ENCODE data around the gene HBG1.
"Not testable (repeated sequence)": the region's sequence is repeated elsewhere in the genome, so short reads cannot be mapped to it uniquely, and the experiment has no call there.

HBG1 gene

DNA sequence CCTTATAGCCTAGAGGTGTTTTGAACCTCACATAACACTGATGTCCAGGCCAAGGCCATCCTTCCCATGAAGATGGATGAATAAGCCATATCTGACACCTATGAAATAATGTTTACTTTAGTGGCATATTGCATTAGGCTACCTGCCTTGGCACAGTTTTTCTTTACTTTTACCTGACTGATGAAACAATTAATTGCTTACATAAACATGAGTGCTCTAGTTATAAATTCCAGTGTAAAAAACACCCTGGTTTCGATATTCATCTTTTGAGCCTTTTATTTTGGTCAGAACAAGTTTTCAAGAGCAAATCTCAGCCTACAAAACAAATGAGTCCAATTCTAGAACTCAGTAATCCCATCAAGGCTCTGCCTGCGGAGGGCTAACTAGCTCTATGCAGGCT is 27.0 kb upstream of the HBG1 start:
- no peak for DNase-seq

DNA sequence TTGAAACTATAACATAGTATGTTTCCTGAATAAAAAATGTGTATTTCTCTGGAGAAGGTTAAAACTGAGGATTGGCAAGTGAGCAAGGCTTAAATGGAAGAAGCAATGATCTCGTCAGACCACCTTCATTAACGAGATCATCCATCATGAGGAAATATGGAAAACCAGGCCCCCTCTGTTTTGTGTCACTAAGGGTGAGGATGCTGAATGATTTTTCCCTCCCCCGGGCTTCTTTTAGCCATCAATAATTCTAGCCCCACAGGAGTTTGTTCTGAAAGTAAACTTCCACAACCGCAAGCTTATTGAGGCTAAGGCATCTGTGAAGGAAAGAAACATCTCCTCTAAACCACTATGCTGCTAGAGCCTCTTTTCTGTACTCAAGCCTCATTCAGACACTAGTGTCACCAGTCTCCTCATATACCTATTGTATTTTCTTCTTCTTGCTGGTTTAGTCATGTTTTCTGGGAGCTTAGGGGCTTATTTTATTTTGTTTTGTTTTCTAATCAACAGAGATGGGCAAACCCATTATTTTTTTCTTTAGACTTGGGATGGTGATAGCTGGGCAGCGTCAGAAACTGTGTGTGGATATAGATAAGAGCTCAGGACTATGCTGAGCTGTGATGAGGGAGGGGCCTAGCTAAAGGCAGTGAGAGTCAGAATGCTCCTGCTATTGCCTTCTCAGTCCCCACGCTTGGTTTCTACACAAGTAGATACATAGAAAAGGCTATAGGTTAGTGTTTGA is 25.9 kb upstream of the HBG1 start:
- DNase-seq: no peak

DNA sequence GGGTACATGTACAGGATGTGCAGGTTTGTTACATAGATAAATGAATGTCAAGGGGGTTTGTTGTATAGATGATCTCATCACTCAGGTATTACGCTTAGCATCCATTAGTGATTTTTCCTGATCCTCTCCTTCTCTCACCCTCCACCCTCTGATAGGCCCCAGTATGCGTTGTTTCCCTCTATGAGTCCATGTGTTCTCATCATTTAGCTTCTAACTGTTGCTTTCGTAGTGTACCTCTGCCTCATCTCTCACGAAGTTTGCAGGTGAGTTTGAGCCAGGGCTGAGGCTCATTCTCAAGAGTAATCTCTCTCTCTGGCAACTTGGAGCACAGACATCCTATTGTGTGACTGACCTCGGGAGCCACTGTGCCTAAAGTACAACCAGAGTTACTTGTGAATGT is 24.7 kb upstream of the HBG1 start:
- DNase-seq: no peak

DNA sequence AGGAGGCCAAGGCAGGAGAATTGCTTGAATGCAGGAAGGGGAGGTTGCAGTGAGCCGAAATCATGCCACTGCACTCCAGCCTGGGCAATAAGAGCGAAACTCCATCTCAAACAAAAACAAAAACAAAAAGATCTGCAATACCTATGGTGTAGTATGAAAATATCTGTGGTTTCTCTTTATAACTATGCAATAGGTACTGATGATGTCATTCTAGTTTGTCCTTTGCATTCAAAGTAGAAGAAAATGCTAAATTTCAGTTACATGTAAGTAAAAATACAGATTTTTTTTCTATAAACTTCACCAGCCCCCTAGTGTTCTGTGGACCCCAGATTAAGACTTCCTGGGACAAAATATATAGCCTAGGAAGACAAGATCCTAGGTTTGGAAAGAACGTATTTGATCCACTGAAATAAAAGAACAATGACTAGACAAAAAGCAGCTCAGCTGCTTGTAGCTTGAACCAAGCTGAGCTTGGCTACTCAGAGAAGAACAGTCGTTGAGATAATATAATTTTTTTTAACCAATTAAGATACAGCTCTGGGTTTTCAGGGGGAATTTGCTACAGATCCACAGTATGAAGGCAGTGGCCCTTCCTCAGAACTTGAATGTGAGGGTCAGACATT is 22.8 kb upstream of the HBG1 start:
- no peak for DNase-seq

DNA sequence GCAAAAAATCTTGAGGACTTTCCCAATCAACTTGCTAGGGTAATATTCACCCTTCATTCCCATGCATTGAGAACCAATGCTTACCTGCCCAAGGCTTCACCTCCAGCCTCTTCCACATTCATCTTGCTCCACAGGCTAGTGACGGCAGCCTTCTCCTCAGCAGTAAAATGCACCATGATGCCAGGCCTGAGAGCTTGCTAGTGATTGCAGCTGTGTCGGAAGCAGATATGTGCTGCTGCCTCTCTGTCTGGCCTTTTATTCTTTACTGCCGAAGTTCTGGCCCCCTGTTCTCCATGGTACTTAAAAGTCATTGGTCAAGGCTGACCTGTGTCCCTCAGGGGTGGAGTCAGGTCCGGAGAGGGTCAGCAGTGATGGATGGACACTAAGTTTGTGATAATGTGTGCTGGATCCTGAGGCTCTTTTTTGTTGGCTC is 20.1 kb upstream of the HBG1 start, which contains the start of gene HBE1:
Gene HBE1, minus strand, starts transcription at position 231 of the 433 bp plus-strand sequence. Its CDS starts 55 bp downstream, at position 176.
- no peak for DNase-seq

DNA sequence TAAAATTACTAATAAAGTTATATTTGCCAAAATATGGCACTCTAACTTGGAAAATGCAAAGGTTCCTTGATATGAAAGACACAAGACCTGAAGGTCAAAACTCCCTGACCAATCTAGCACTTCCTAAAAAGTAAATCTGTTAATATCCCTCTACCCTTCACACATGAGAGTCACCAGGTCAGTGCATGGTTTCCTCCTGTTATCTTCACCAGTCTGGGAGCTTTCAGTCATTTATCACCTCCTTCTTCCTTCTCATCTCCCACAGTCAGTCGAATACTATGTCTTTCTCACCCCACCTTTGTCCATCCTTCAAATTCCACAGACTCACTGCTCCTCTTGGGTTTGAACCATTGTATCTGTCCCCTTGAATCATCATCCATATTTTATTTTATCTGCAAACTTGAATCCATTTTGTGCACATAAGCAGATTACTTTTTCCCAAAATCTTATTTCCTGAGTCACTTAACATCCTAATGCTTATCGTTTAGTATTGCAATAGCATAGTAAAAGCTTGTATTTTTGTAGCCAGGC is 17.4 kb upstream of the HBG1 start:
- no peak for DNase-seq

DNA sequence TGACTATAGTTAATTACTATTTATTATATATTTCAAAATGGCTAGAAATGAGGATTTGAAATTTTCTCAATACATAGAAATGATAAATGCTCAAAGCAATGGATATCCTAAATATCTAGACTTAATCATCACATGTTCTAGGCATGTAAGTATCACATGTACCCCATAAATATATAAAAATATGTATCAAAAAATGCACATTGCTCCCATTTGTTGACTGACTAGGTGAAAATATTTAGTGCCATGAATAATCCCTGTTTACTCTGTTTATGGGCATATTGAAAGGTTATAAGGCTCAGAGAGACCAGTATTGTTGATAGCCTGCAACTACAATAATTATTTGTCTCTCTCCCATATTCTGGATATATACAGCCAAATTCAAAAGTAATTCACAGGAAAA is 17.0 kb upstream of the HBG1 start:
- no peak for DNase-seq

DNA sequence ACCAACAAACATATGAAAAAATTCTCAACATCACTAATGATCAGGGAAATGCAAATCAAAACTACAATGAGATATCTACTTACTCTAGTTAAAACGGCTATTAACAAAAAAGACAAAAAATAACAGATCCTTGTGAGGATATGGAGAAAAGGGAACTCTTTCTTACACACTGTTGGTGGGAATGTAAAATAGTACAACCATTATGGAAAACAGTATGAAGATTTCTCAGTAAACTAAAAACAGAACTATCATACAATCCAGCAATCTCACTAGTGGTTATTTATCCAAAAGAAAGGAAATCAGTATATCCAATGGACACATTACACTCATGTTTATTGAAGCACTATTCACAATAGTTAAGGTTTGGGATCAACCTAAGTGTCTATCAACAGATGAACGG is 16.2 kb upstream of the HBG1 start:
- no peak for DNase-seq

DNA sequence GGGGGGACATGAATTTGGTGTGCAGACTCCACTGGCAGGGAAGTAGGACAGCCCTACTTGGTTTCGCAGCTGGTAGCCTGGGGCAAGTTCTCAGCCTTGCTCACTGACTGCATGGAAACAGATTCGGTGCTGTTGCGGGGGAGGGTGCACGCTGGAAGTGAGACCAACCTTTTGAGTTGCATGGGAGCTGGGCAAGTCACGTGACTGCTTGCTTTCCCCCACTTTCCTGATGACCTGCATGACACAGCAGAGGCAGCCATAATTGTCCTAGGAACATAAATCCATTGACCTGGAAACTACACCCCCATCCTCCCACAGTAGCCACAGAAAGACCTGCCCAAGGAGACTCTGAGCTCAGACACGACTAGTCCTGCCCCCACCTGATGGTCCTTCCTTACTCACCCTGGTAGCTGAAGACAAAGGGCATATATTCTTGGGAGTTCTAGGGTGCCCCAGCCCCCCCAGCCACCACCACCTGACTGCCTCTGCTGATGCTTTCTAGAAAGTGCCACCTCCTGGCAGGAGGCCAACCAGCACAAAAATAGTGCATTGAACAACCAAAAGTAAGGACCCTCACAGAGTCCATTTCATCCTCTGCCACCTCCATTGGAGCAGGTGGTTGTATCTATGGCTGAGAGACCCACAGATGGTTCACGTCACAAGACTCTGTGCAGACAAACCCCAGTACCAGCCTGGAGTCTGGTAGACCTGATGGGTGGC is 9.0 kb upstream of the HBG1 start:
- no peak for DNase-seq

DNA sequence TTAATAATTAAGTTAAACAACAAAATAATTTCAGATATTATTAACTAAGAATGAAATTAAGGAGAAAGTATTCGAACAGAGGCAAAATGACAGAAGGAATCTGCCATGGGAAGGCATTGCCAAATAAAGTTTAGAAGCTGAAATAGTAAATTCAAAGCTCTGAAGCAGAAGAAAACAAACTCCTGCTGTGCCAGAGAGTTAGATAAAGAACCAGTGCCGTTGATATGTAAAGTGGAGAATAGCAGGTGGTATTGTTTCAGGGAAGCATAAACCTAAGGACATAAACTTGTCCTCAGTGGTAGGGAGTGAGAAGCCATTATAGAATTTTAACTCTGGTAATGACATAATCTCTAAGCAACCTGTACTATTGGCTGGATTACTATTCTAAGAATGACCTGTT is 7.6 kb upstream of the HBG1 start:
- no peak for DNase-seq

DNA sequence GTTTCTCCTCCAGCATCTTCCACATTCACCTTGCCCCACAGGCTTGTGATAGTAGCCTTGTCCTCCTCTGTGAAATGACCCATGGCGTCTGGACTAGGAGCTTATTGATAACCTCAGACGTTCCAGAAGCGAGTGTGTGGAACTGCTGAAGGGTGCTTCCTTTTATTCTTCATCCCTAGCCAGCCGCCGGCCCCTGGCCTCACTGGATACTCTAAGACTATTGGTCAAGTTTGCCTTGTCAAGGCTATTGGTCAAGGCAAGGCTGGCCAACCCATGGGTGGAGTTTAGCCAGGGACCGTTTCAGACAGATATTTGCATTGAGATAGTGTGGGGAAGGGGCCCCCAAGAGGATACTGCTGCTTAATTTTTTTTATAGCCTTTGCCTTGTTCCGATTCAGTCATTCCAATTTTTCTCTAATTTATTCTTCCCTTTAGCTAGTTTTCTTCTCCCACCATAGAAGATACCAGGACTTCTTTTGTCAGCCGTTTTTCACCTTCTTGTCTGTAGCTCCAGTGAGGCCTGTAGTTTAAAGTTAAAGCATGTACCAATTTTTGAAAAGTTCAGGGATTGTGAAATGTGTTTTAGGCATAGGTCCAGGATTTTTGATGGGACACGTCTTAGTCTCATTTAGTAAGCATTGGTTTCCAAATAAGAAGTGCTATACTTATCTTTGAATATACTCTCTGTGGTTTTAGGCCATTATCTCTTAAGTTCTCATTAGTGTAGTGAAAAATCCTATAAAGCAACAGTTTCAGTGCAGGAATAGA is 5.2 kb upstream of the HBG1 start, which contains the start of gene HBG2:
Gene HBG2, minus strand, starts transcription at position 136 of the 768 bp plus-strand sequence. Its CDS starts 53 bp downstream, at position 83.
- DNase-seq: not testable (repeated sequence)

DNA sequence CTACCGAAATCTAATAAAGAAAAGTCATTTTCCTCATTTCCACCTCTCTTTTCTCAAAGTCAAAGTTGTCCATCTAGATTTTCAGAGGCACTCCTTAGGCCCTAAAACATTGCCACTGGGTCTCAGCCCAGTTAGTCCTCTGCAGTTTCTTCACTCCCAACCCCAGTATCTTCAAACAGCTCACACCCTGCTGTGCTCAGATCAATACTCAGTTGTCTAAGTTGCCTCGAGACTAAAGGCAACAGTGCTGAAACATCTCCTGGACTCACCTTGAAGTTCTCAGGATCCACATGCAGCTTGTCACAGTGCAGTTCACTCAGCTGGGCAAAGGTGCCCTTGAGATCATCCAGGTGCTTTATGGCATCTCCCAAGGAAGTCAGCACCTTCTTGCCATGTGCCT is 4.4 kb upstream of the HBG1 start:
- not testable (repeated sequence) for DNase-seq

DNA sequence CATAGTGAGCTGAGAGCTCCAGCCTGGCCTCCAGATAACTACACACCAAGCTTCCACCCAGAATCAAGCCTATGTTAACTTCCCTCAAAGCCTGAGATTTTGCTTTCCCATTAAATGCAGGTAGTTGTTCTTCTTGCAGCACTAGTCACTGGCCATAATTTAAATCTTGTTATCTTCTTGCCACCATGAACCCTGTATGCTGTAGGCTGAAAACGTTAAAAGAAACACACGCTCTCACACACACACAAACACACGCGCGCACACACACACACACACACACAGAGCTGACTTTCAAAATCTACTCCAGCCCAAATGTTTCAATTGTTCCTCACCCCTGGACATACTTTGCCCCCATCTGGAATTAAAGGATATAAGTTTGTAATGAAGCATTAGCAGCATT is 3.8 kb upstream of the HBG1 start:
- not testable (repeated sequence) for DNase-seq

DNA sequence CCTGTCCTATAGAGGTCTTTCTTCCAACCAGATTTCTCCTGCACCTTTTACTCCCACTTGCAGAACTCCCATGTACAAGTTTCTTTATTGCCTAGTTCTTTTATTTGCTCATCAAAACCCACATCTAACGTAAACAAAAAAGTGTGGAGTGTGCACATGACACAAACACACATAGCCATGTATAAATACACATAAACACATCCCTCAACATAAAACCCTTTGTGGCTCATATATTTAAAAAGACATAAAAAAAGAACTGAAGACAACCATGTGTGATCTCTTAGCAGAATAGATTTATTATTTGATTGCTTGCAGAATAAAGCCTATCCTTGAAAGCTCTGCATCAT is 3.2 kb upstream of the HBG1 start:
- DNase-seq: no peak

DNA sequence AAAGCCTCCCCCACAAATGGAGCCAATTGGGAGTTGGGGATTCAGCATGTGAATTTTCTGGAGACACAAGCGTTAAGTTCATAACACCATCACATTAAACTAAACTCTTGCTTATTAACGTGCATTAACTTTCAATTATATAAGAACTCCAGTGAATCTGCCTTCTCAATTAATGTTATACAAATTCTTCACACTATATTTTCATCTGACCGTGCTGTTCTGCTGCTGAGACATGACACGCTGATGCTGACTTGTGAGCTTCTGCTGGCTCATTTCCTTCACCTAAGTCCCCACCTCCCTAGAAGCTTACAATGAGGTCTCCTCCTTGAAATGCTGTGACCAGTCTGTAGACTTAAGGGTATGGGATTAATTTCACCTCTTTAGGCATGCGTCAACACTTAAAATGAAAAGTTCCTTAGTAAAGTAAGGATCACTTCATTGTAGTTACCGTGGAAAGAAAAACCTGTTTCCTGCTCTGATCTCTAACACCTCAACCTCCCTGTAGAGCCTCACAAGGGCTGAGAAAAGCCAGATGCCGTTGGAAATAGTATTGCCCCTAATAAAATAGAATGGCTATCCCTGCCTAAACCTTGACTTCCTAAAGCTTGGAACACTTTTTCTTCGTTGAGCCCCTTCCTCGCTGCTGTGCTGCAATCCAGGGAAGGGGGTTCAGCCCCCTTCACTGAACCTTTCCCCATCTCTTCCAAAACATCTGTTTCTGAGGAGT is 2.7 kb upstream of the HBG1 start:
- DNase-seq: no peak

DNA sequence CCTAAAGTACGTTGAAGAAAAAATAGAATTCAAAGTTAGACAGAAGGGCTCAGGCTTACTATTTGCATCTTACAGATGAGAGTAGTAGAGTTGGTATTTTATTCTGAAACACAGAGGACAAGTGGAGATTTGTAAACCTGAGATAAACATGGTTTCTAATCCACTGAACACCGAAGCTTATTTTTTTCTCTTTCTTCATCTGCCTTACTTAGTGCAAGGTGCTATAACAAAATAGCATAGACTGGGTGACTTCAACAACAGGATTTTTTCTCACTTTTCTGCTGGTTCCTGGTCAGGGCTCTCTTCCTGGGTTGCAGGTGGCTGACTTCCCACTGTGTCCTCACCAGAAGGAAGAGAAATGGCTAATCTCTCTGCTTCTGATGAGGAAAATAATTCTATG is 2.1 kb upstream of the HBG1 start:
- DNase-seq: no peak

DNA sequence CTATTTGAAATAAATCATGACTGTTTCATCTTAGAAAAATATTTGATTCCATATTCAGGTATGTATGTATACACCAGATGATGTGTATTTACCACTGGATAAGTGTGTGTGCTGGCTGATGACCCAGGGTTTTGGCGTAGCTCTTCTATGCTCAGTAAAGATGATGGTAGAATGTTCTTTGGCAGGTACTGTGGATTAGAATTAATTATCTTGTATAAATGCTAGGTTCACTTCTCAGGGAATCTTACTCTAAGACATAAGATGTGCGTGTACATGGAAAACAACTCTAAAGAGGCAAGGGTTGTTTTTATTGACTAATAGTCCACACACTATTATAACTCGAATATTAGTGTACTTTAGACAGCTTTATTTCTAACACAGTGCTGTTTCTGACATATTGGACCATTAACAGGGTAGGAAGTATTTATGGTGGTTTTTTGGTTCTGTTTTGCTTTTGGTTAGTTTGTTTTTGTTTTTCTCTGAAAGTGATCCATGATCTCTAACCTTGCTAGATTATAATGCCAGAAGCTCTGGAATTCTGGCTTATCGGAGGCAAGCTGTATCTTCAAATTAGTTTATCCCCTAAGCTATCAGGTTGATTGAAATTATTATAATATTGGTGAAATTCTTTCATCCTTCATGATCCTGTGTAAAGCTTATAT is 1.0 kb upstream of the HBG1 start:
- no peak for DNase-seq

DNA sequence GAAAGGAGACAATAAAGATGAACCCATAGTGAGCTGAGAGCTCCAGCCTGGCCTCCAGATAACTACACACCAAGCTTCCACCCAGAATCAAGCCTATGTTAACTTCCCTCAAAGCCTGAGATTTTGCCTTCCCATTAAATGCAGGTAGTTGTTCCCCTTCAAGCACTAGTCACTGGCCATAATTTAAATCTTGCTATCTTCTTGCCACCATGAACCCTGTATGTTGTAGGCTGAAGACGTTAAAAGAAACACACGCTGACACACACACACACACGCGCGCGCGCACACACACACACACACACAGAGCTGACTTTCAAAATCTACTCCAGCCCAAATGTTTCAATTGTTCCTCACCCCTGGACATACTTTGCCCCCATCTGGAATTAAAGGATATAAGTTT is 1.2 kb downstream of the HBG1 start:
- not testable (repeated sequence) for DNase-seq

DNA sequence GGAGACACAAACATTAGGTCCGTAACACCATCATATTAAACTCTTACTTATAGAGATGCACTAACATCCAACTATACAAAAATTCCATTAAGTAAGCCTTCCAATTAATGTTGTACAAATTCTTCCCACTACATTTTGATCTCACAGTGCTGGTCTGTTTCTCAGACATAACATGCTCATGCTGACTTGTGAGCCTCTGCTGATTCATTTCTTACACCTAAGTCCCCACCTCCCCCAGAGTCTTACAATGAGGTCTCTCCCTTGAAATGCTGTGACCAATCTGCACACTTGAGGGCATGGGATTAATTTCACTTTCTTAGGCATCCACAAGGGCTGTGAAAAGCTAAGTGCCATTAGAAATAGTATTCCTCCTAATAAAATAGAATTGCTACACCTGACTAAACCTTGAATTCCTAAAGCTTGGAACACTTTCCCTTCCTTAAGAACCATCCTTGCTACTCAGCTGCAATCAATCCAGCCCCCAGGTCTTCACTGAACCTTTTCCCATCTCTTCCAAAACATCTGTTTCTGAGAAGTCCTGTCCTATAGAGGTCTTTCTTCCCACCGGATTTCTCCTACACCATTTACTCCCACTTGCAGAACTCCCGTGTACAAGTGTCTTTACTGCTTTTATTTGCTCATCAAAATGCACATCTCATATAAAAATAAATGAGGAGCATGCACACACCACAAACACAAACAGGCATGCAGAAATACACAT is 2.0 kb downstream of the HBG1 start:
- no peak for DNase-seq

DNA sequence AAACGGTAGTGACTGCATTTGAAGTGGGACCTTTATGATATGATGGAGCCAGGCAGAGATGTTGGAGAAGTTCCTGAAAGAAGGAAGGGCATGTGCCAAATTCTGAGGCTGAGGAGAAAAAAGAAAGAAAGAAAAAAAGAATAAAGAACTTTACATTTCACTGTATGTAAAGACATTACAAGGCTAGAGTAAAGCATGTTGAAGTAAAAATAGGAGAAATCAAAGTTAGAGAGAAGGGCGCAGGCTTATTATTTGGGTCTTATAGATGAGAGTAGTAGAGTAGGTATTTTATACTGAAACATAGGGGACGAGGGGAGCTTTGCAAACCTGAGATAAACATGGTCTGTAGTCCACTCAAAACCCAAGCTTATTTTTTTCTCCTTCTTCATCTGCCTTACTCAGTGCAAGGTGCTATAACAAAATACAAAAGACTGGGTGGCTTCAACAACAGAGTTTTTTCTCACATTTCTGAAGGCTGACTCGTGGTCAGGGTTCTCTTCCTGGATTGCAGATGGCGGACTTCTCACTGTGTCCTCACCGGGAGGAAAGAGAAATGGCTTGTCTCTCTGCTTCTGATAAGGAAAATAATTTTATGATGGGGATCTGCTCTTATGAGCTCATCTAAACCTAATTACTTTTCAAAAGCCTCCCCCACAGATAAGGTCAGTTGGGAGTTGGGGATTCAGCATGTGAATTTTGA is 2.7 kb downstream of the HBG1 start:
- DNase-seq: no peak

Measured in T-helper 2 cell (primary cell).